Stimulated activated CD8-positive, alpha-beta memory T cell treated with anti-CD3 and anti-CD28 coated beads, Interleukin-12 subunit alpha, Interleukin-12 subunit beta, amount 100 ng/mL, for 1 hour (primary cell): ENCODE measurements around the gene COPS4.
"Not testable (repeated sequence)": the region's sequence is repeated elsewhere in the genome, so short reads cannot be mapped to it uniquely, and the experiment has no call there.

Experiments used
- DNase-seq: peaks from one replicate; pipeline ENCODE4 v3.0.0-alpha.2; 2020; ENCODE audit warnings: low read depth

The COPS4 gene

DNA sequence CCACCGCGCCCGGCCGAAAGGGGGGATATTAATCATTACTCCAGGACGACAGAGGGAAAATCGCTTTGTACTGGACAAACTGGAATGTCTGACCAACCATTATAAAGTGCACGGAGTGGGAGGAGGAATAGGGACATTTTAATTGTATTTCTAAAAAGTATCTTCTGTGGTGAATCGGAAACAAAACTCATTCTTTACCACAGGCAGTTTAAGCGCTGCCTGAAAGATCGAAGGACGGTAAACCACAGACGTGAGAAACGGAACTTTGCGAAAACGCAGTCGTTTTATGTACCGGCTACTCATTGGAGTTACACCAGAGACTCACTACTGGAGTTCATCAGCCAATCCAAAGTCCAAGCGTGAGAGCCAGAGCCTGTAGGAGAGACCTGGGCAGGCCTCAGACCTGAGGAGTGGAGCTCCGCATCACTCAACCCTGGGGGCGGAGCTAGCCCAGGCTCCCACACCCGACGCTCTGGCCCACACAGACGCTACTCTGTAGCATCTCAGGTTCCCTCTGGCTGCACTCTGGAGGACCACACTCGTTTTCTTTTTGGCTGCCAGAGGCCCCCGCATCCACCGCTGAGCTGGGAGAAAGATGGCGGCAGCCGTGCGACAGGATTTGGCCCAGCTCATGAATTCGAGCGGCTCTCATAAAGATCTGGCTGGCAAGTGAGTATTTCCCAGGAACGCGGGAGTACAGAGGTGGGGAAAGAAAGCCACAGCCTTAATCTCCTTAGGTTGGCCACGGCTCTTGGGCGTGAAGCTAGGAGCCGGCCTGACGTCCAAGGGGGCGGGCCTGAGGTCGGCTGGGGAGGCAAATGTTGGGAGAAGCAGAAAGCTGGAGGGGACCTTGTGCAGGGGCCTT, at the start of gene COPS4:
Gene COPS4, plus strand, starts transcription at position 554 of the 865 bp plus-strand sequence. Its CDS starts 42 bp downstream, at position 596.
- peak; percentile 88 for DNase-seq

DNA sequence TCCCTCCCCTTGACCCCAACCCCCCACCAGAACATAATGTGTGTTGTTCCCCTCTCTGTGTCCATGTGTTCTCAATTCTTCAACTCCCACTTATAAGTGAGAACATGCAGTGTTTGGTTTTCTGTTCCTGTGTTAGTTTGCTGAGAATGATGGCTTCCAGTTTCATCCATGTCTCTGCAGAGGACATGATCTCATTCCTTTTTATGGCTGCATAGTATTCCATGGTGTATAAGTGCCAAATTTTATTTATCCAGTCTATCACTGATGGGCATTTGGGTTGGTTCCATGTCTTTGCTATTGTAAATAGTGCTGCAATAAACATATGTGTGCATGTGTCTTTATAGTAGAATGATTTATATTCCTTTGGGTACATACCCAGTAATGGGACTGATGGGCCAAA, 47.5 kb upstream of the COPS4 start:
- not testable (repeated sequence) for DNase-seq

DNA sequence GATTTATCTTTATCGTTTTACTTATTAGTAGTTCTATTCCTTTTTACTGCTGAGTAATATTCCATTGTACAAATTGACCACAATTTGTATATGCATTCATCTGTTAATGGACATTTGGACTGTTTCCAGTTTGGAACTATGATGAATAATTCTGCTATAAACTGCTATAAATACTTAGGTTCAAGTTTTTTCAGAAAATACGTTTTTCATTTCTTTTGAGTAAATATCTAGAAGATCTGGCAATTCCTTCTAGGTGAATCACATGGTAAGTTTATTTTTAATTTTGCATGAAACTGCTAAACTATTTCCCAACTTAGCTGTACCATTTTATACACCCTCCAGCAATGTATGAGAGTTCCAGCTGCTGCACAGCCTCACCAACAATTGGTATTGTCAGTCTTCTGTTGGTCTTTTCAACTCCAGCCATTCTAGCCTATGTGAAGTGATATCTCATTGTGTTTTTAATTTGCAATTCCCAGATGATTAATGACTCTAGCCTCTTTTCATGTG, 46.6 kb upstream of the COPS4 start:
- DNase-seq, result no peak

DNA sequence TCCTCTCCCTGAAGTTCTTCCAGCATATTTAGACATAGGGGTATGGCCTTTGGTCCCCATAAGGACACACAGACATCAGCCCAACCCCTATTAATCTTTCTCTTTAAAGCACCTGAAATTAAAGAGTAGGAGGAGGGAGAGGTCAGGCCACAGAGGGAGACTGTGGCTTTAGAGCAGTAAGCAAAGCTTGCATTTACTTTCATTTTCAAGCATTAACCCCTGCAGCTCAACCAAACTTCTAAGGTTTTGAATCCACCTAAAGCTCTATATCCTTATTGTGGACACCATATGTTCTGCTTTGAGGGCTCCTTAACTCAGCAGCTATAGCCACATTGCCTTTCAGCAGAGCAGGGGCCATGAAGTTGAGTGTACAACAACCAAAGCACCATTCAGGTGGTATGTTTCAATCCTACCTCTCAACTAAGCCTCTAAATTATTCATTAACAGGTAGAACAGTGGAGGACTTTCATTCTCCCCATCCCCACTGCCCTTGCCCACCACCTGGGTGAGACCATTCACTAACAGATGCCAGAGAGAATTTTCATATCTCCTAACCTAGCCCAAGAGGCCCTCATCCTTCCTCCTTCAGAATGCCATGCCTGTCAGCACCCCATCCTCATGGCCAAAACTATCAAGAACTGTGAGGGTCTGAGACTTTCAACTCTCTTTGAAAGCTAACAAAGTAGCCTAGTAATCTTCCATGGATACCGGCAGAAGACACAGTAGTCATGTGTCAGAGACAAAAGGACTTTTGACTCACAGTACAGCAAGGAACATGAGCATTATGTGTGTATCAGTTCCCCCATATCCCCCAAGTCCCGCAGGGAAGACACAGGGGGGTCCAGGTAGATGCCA, 45.2 kb upstream of the COPS4 start:
- DNase-seq, result no peak

DNA sequence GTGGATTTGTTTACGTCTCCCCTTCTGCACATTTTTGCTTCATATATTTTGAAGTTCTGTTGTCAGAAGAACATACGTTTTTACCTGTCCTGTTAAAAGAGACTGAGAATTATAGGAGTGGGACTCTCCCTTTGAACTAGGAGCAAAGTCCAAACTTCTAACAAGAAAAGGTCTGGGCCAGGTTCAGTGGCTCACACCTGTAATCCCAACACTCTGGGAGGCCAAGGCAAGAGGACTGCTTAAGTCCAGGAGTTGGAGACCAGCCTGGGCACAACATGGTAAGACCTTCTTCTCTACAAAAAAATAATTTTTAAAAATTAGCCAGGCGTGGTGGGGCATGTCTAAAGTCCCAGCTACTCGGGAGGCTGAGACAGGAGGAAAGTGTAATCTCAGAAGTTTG, 40.1 kb upstream of the COPS4 start:
- no peak for DNase-seq

DNA sequence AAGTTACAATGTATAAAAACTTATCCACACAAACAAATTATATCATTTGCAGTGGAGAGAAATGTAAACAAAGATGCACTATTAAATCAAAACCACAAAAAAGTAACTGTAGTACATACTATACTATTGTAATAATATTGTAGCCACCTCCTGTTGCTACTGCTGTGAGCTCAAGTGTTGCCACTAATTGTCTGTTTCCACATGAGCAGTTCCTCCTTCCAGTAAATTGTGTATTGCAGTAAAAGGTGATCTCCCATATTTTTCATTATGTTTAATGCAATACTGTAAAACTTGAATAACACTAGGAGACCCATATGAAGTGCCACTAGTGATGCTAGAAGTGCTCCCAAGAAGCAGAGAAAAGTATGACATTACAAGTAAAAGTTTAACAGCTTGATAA, 36.1 kb upstream of the COPS4 start:
- no peak for DNase-seq

DNA sequence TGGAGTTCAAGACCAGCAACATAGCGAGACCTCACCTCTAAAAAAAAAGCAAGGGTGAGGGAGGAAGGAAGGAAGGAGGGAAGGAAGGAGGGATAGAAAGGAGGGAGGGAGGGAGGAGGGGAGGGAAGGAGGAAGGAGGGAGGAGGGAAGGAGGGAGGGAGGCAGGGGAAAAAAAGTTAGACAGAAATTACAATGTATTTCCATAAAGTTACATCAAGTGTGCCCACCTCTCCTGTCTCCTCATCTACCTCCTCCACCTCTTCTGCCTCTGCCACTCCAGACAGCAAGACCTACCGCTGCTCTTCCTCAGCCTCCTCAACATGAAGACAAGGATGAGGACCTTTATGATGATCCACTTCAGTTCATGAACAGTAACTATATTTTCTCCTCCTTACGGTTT, 32.7 kb upstream of the COPS4 start:
- DNase-seq, result no peak

DNA sequence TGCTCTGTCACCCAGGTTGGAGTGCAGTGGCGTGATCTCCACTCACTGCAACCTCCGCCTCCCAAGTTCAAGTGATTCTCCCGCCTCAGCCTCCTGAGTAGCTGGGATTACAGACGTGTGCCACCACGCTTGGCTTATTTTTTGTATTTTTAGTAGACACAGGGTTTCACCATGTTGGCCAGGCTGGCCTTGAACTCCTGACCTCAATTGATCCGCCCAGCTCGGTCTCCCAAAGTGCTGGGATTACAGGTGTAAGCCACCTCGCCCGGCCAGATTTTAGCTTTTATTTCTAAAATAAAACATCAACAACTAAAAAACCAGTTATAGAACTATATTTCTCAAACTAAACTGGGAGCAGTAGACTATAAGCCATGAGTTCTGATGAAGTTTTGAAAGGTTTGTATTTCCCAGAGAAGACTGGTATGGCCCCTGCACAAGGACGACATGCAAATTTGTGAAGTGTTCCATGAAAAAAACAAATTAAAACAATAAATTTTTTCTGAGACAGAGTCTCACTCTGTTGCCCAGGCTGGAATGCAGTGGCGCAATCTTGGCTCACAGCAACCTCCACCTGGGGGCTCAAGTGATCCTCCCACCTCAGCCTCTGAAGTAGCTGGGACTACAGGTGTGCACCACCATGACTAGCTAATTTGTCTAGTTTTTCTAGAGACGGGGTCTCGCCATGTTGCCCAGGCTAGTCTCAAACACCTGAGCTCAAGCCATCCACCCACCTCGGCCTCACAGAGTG, 31.8 kb upstream of the COPS4 start:
- not testable (repeated sequence) for DNase-seq

DNA sequence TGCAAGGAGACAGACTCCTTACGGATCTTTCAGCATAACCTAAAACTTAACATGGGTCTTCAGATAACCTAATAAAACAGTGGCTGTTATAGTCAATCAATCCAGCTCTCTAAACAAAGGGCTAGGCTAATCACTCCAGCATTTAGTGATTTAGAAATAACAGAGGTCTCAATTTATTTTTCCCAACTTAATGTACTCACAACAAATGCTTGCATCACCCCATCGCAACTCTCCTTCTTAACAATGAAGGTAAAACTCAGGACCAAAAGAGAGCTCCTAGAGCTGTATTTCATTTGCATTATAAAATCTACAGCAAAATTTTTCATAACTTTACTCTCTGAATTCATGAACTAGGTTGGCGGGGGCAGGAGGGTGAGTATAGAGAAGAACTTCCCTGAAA, 25.5 kb upstream of the COPS4 start:
- no peak for DNase-seq

DNA sequence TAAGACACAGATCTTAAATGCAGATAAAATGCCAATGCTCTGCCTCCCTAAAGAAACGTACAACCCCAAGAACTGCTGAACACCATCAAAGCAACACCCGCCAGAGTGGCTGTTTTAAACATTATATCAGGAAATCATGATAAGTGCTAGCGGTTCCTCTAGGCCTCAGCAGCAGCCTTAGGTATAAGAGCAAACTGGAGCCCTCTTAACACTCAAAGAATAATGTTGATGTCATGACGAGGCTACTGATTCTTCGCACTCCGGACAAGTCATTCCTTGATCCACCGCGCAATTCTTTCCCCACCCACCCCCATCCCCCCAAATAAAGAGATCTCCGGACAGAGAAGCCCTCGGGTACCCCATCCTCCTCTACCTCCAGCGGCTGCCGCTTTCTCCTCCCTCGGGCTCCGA, 24.9 kb upstream of the COPS4 start:
- no peak for DNase-seq

DNA sequence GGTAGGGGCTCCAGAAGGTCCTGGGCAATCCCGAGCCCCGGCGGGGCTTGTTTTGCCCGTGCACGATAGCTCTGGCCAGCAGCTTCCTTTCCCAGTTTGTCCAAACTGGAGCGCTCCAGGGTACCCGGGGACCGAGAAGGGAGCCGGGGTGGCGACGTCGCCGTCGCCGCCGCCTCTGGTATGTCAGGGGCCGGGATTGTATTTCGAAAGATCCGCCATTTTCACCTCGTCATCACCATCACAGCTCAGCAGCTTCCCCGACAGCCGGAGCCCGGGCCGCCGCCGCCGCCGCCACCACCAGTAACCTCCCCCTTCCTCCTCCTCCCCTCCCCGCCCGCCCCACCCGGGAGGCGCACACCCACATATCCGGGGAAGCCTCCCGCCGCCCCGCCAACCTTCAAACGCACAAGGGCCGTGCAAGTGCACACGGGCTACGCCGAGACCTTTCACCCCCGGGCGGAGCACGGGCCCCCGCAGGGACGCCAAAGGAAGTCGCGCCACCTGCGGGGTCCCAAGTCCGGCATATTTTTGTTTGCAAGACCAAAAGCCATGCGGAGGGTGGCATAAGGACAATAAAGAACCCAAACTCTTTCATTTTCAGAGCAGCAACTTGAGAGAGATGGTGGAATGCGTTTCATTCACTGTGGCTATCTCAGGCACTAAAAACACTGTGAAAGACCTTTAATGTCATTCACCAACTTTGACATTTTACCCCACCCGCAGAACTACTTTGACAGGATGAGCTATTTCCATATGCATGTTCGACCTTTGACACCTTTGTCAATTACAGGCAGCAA, 24.3 kb upstream of the COPS4 start, which contains the start of gene LIN54:
Gene LIN54, minus strand, starts transcription at position 302 of the 797 bp plus-strand sequence. CDS start 25,979 bp downstream, outside the sequence.
- DNase-seq, result peak; percentile 76

DNA sequence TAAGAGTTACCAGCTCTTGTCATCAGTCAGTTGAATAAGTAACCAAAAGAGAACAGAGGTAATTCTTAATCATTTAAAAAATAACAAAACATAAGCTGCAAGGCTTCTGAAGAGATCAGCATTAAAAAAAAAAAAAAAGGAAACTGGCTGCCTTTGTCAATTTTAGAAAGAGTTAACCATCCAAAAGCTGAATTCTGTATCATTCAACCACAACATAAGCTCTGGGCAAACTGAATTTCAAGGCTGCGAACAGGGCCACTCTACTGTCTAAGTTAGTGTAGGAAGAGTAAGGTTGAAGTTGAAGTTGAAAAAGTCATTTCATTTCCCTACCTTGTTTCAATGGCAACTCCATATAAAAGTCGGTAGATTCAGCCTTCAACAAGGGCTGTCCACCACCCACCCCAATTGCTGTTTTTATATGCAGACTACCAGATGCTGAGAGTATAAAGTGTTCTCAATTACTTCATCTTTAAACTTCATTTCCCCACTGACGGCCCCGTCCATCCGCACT, 23.2 kb upstream of the COPS4 start:
- DNase-seq, result no peak

DNA sequence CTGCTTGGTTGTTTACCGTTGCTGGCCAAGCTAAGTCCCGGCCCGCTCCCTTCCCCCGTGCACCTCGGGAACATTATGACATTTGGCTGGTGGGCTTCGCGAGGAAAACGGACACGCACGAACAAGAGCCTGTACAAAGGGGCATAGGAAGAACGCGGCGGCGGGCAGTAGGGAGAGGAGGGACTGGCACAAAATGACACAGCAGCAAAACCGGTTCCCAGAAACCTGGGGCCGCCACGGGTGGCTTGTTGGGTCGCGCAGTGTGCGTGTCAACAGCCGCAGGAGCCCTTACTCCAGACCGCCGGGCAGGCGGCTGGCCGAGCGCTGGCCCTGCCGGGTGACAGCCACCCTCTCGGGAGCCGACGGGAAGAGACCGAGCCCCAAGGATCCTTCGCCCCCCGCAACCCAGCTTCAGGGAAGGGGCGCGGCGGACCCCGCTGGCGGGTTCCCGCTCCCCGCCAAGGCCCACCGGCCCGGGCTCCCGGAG, 22.7 kb upstream of the COPS4 start:
- no peak for DNase-seq

DNA sequence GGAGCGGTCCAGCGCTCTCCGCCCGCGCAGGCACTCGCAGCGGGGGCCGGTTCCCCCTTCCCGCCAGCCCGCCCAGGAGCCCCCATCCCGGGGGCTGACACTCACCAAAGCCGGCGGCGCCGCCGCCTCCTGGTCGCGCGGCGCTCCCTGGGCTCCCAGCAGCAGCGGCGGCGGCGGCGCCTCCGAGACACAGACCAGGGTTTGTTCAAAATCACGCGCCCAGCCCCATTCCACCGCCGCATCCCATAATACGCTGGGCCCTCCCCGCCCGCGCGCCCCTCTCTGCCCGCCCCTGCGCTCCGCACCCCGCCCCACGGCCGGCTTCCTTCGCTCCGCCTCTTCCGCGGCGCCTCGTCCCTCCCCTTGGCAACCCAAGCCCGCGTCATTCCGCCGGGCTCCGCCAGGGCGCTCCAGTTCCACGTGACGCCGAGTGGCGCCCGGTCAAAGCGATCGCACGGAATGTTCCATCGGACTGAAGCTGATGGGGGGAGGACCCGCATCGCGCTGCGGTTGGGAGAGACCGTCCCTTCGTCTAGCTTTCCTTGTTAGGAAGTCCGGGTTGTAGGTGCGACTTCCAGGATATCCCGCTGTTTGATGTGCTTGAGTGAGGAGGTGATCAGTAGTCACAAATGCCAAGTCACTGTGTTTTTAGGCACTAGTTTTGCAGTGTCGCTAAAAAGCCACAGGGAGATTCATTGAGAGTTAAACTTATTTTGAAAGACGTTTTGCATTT, 22.1 kb upstream of the COPS4 start:
- DNase-seq, result peak; percentile 92

DNA sequence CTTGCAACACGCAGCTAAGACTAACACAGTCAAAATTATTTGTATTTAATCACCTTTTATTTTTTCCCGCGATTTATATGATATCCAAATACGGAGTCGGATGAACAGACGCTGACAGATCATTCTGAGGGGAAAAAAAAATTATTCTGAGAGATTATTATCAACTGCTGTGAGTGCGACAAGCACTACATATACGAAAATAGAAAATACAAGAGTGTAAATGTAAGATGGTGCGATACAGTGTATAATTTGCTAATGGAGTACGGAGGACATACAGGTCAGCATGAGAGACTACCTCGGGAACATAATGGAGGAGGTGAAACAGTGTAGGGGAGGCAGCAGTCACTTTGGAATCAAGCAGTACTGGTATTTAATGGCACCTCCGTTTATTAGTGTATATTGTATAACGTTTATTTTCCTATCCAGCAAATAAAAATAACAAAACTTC, 21.5 kb upstream of the COPS4 start:
- DNase-seq, result no peak

DNA sequence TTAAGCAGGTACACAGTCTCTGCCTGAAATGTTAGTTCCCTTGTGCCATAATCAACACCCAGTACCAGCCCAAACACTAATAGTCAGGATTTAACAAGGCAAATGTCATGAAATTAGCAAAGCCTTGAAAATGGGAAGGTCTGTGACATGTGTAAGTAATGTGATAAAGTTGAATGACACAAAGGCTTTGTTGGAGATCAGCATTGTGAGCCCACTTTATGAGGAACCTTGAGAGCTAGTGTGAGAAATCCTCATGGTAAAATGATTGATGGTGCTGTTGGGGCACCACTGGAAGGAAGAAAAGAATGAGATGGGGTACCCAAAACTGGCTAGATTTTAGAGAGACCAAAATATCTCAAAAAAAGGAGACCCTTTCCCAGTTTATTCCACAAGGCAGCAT, 21.1 kb upstream of the COPS4 start:
- DNase-seq, result no peak

DNA sequence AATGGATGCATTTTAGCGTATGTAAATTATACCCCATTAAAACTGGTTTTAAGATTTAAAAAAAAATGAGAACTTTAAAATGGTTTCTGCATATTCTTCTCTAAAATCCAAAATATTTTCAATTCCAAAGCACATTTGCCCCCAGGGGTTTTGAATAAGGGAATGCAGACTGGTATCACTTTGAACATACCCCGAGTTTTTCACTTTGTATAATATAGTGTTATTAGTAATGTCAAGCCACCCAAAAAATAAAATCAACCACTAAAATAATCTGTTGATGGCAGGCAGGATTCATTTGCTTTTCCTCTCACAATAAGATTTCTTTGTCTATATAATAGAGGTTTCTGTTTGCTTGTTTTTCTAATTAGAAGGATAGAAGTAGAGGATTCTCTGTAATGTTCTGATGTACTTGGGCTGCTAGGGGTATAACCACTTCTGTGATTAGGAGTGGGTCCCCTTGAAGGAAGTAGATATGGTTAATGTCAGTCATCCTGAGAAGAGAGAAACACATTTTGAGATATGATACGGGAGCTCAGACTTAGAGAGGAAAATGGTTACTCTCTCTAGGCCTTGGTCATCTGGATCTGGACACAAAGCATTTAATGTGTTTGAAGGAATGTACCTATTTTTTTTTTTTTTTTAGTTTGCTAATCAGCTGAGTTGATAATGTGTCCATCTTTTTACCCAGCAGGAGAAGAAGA, 15.0 kb upstream of the COPS4 start:
- DNase-seq, result no peak

DNA sequence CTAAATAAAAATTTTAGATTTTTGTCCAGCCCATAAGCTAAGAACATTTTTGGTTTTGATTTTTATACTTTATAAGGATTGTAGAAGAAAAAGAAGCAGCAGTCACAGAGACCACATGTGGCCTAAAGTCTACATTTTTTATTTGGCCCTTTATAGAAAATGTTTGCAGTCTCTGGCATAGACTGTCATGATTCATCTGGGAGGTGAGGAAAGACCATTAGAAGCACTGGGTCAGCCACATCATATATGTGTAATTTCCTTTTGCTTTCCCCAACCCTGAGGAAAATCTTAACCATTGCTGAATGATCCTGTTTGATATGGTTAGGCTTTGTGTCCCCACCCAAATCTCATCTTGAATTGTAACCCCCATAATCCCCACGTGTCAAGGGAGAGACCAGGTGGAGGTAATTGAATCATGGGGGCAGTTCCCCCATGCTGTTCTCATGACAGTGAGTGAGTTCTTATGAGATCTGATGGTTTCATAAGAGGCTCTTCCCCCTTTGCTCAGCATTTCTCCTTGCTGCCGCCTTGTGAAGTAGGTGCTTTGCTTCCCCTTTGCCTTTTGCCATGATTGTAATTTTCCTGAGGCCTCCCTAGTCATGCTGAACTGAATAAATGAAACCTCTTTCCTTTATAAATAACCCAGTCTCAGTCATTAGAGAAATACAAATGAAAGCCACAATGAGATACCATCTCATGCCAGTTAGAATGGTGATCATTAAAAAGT, 12.1 kb upstream of the COPS4 start:
- no peak for DNase-seq

DNA sequence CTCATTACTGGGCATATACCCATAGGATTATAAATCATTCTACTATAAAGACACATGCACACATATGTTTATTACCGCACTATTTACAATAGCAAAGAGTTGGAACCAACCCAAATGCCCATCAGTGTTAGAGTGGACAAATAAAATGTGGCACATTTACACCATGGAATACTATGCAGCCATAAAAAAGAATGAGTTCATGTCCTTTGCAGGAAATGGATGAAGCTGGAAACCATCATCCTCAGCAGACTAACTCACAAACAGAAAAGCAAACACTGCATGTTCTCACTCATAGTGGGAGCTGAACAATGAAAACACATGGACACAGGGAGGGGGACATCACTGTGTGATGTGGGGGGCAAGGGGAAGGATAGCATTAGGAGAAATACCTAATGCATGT, 11.4 kb upstream of the COPS4 start:
- not testable (repeated sequence) for DNase-seq
